Endodermal cell (in vitro differentiated cells): ENCODE measurements around the gene GGA3. TPM values are rescaled to one million over a fixed set of nuclear protein-coding genes. Genes with fewer than 3 reads are reported as not detected.

Experiments used
- DNase-seq: peaks from one replicate; pipeline ENCODE4 v3.0.0-alpha.2; 2017
- H3K27ac ChIP-seq: 2 replicates; pipeline ENCODE4 v1.5.1; 2013; ENCODE audit warnings: mild to moderate bottlenecking, low read depth, low read length, moderate library complexity
- H3K27me3 ChIP-seq: 2 replicates; pipeline ENCODE4 v1.6.1; 2013; ENCODE audit warnings: mild to moderate bottlenecking, low read length, moderate library complexity; ENCODE audit not compliant: insufficient read depth, control insufficient read depth, poor library complexity, severe bottlenecking
- H3K36me3 ChIP-seq: 2 replicates; pipeline ENCODE4 v1.7.0; 2013; ENCODE audit warnings: mild to moderate bottlenecking, low read length, moderate library complexity; ENCODE audit not compliant: control insufficient read depth, insufficient read depth
- H3K4me1 ChIP-seq: one replicate; pipeline ENCODE4 v1.7.0; 2013; ENCODE audit warnings: low read length; ENCODE audit not compliant: control insufficient read depth, insufficient read depth
- H3K4me3 ChIP-seq: 2 replicates; pipeline ENCODE4 v1.5.1; 2013; ENCODE audit warnings: mild to moderate bottlenecking, low read length, moderate library complexity
- H3K9ac ChIP-seq: 2 replicates; pipeline ENCODE4 v1.6.1; 2013; ENCODE audit warnings: mild to moderate bottlenecking, low read length, moderate library complexity; ENCODE audit not compliant: poor library complexity, severe bottlenecking; ENCODE audit errors: extremely low read depth
- H3K9me3 ChIP-seq: 2 replicates; pipeline ENCODE4 v1.6.1; 2013; ENCODE audit warnings: mild to moderate bottlenecking, low read length, moderate library complexity; ENCODE audit not compliant: control insufficient read depth
- H3K27ac Mint-ChIP-seq: 2 replicates; pipeline ENCODE4 v1.8.0; 2020; ENCODE audit warnings: mixed read lengths
- H3K27me3 Mint-ChIP-seq: 2 replicates; pipeline ENCODE4 v1.8.0; 2021; ENCODE audit warnings: mild to moderate bottlenecking, mixed read lengths; ENCODE audit not compliant: insufficient read depth
- H3K36me3 Mint-ChIP-seq: 2 replicates; pipeline ENCODE4 v1.8.0; 2020; ENCODE audit warnings: low read depth, mixed read lengths
- H3K4me1 Mint-ChIP-seq: 2 replicates; pipeline ENCODE4 v1.8.0; 2020; ENCODE audit warnings: mixed read lengths
- H3K4me3 Mint-ChIP-seq: 2 replicates; pipeline ENCODE4 v1.8.0; 2020; ENCODE audit warnings: mild to moderate bottlenecking, moderate library complexity, mixed read lengths
- H3K9me3 Mint-ChIP-seq: 2 replicates; pipeline ENCODE4 v1.8.0; 2020; ENCODE audit warnings: mild to moderate bottlenecking, mixed read lengths
- CTCF ChIP-seq: fragments of 200-600 bp; sonication (generic); conservative IDR thresholded peaks from 2 replicates; pipeline ENCODE4 v1.5.0; 2021; ENCODE audit warnings: antibody characterized with exemption, mild to moderate bottlenecking
- WGBS, 2 experiments: methylation state at CpG; one replicate each; pipeline versions ENCODE4 v1.1.5 to v1.1.7; 2013; ENCODE audit warnings: missing lambda C conversion rate in 2 of 2, mixed read lengths in 1 of 2; ENCODE audit not compliant: insufficient coverage in 1 of 2, insufficient read length in 1 of 2; 5-methylcytosine and 5-hydroxymethylcytosine counted together
- total RNA-seq, 2 donors: library from RNA; stranded (reverse); fragmentation: NEBNext Ultra II Directional in 1 of 2; extraction: Animal tissue kit (Norgen Biotek cat#: 25700) in 1 of 2; gene quantifications; 2 replicates in 1 of 2; 3 replicates in 1 of 2; pipeline ENCODE4 v1.2.1, GENCODE V29; 2021

The GGA3 gene
- total RNA-seq, 2 donors from 2014 or later: 64.9 to 73.2 TPM

- Histone ChIP-seq H3K27me3 (no peaks in the 10 kb centered on the region), H3K9me3 (no peaks in the 10 kb centered on the region), H3K4me3 (peak overlapping the region; percentile 87), H3K36me3 (peaks cover 16% of the 10 kb centered on the region), H3K27ac (peak overlapping the region; percentile 8), H3K9ac (peak overlapping the region; percentile 66), H3K4me1 (peaks cover 9% of the 10 kb centered on the region)
- no peaks in the 10 kb centered on the region for H3K9me3 Mint-ChIP-seq
- peak overlapping the region; percentile 71 for H3K4me3 Mint-ChIP-seq
- peak; percentile 90 for DNase-seq
- H3K27ac Mint-ChIP-seq: peak overlapping the region; percentile 84
- H3K4me1 Mint-ChIP-seq: peaks cover 10% of the 10 kb centered on the region
- no peaks in the 10 kb centered on the region for H3K27me3 Mint-ChIP-seq
- peaks cover 15% of the 10 kb centered on the region for H3K36me3 Mint-ChIP-seq
- peak; percentile 39 for TF ChIP-seq CTCF
- WGBS, 2 experiments: 3 to 6% methylated on average over 24 to 47 of the region's 47 CpGs
These were observed 9.0 kb upstream of the GGA3 start for GRCh38 chr17:75270218-75270965.

- Mint-ChIP-seq H3K27ac (peak overlapping the region; percentile 60), H3K36me3 (peaks cover 18% of the 10 kb centered on the region), H3K4me3 (peak overlapping the region; percentile 71), H3K27me3 (no peaks in the 10 kb centered on the region), H3K4me1 (peaks cover 10% of the 10 kb centered on the region), H3K9me3 (no peaks in the 10 kb centered on the region)
- Histone ChIP-seq H3K4me1 (peaks cover 9% of the 10 kb centered on the region), H3K4me3 (peak overlapping the region; percentile 87), H3K27ac (no peak overlapping the region), H3K27me3 (no peaks in the 10 kb centered on the region), H3K9ac (peak overlapping the region; percentile 66), H3K9me3 (no peaks in the 10 kb centered on the region), H3K36me3 (peaks cover 22% of the 10 kb centered on the region)
- no peak for TF ChIP-seq CTCF
- DNase-seq: no peak
- WGBS, 2 experiments: 44 to 57% methylated on average over 4 to 6 of the region's 6 CpGs
These were observed 8.4 kb upstream of the GGA3 start for GRCh38 chr17:75269844-75270217.

GRCh38 chr17:75267411-75268232 lies 6.2 kb upstream of the GGA3 start:
- Histone ChIP-seq H3K9ac (no peak overlapping the region), H3K4me3 (no peak overlapping the region), H3K27ac (no peak overlapping the region), H3K9me3 (no peaks in the 10 kb centered on the region), H3K27me3 (no peaks in the 10 kb centered on the region), H3K36me3 (peaks cover 40% of the 10 kb centered on the region), H3K4me1 (peaks cover 9% of the 10 kb centered on the region)
- DNase-seq: peak; percentile 94
- H3K27ac Mint-ChIP-seq: peak overlapping the region; percentile 69
- 63 to 76% methylated on average over 6 to 14 of the region's 14 CpGs for WGBS, 2 experiments
- no peaks in the 10 kb centered on the region for H3K9me3 Mint-ChIP-seq
- H3K27me3 Mint-ChIP-seq: no peaks in the 10 kb centered on the region
- peak; percentile 76 for TF ChIP-seq CTCF
- H3K4me3 Mint-ChIP-seq: no peak overlapping the region
- H3K36me3 Mint-ChIP-seq: peaks cover 33% of the 10 kb centered on the region
- peaks cover 11% of the 10 kb centered on the region for H3K4me1 Mint-ChIP-seq
